ENCODE measurements around the gene TUBD1. TPM values are rescaled to one million over a fixed set of nuclear protein-coding genes. Genes with fewer than 3 reads are reported as not detected.
"Not testable (repeated sequence)": the region's sequence is repeated elsewhere in the genome, so short reads cannot be mapped to it uniquely, and the experiment has no call there.

The TUBD1 gene
- total RNA-seq, 1 donor from 2014 or later, result 5.9 TPM

GRCh38 chr17:59837308-59838051, 55.3 kb downstream of the TUBD1 start:
- no peak for TF ChIP-seq CTCF (IDR thresholded peaks at IDR 0.05; ENCODE audit: insufficient read depth, low read length, poor library complexity, severe bottlenecking)
- peaks cover 4% of the 10 kb centered on the region for H3K36me3 ChIP-seq (ENCODE audit: control insufficient read depth, insufficient read depth, low read length)
- H3K4me3 ChIP-seq (ENCODE audit: low read depth, low read length), result peak overlapping the region; percentile 64
- DNase-seq (ENCODE audit: low read depth), result peak; percentile 100
- H3K27me3 ChIP-seq (ENCODE audit: control insufficient read depth, insufficient read depth, low read length), result no peaks in the 10 kb centered on the region

DNA sequence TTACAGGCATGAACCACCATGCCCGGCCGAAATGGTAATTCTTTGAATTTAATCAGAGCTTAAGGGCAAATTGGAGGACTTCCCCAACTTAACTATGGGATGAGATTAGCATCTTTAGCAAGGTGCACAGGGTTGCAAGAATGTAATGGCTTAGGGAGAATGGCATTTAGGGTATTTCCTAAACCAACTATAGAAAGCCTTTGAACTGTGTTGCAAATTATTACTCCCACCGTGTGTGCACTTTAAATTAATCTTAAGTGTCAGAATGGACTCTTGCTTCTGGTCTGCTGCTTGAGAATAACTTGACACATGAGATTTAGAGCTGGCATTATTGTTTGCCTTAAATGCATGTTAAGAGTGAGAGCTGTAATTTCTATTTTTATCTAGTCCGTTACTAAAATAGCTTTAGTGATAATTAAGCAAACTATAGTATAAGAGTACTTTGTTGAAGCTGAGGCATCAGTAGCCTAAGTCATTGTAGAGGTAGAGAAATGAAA, 59.8 kb downstream of the TUBD1 start:
- DNase-seq (ENCODE audit: low read depth), result no peak
- Histone ChIP-seq H3K4me3 (ENCODE audit: low read depth, low read length) (no peak overlapping the region), H3K27me3 (ENCODE audit: control insufficient read depth, insufficient read depth, low read length) (no peaks in the 10 kb centered on the region), H3K36me3 (ENCODE audit: control insufficient read depth, insufficient read depth, low read length) (no peaks in the 10 kb centered on the region)
- TF ChIP-seq CTCF (IDR thresholded peaks at IDR 0.05; ENCODE audit: insufficient read depth, low read length, poor library complexity, severe bottlenecking), result no peak

DNA sequence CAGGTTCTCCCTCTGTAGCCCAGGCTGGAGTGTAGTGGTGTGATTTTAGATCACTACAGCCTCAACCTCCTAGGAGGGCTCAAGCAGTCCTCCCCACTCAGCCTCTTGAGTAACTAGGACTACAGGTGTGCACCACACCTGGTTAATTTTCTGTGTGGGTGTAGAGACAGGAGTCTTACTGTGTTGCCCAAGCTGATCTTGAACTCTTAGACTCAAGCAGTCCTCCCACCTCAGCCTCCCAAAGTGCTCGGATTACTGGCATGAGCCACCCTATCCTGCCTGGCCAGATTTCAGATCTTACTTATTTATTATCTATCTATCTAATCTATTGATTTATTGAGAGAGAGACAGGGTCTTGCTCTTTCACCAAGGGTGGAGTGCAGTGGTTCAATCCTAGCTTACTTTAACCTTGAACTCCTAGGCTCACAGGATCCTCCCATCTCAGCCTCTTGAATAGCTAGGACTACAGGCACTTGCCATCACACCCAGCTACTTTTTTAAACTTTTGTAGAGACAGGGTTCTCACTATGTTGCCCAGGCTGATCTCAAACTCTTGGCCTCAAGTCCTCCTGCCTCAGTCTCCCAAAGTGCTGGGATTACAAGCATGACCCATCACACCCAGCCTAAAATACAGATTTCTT, 61.8 kb downstream of the TUBD1 start:
- no peak for DNase-seq (ENCODE audit: low read depth)
- no peaks in the 10 kb centered on the region for H3K36me3 ChIP-seq (ENCODE audit: control insufficient read depth, insufficient read depth, low read length)
- no peaks in the 10 kb centered on the region for H3K27me3 ChIP-seq (ENCODE audit: control insufficient read depth, insufficient read depth, low read length)
- H3K4me3 ChIP-seq (ENCODE audit: low read depth, low read length), result no peak overlapping the region
- no peak for TF ChIP-seq CTCF (IDR thresholded peaks at IDR 0.05; ENCODE audit: insufficient read depth, low read length, poor library complexity, severe bottlenecking)

- Histone ChIP-seq H3K4me3 (ENCODE audit: low read depth, low read length) (peak overlapping the region; percentile 21), H3K36me3 (ENCODE audit: control insufficient read depth, insufficient read depth, low read length) (no peaks in the 10 kb centered on the region), H3K27me3 (ENCODE audit: control insufficient read depth, insufficient read depth, low read length) (no peaks in the 10 kb centered on the region)
- no peak for DNase-seq (ENCODE audit: low read depth)
- no peak for TF ChIP-seq CTCF (IDR thresholded peaks at IDR 0.05; ENCODE audit: insufficient read depth, low read length, poor library complexity, severe bottlenecking)
Observed at GRCh38 chr17:59830007-59830630, 62.6 kb downstream of the TUBD1 start.

DNA sequence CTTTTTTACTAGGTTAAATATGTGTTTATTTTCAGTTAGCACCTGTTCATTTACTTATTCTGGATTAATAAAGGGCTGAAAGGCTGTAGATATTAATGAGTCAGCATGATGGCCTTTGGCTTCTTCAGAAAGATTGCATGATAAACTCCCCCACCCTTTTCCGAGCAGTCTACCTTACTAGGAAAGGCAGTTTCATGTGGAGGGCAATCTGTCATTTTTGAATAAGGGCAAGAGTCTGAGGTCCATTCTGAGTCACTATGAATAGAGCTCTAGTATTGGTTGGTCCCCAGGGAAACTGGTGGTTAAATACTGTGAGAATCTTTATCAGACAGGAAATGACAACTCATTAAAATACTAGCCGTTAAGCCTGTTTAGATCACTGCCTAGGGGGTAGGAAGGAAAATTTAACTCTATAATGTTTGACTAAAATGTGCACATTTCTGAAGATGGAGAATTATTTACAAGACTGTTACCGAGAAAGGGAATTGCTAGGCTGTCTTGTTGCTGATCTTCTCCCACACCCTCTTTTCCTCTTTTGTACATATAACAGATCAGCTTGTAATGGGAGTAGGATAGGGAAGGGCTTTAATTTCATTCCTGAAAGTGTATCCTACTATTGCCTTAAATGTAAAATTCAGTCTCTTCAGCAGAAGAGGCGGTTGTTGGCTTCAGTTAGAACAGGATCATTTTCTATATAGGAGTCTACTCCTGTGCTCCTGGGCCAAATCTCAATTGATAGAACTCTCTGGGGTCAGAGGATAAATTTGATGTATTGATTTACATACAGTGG, 63.3 kb downstream of the TUBD1 start:
- Histone ChIP-seq H3K36me3 (ENCODE audit: control insufficient read depth, insufficient read depth, low read length) (no peaks in the 10 kb centered on the region), H3K4me3 (ENCODE audit: low read depth, low read length) (peak overlapping the region; percentile 21), H3K27me3 (ENCODE audit: control insufficient read depth, insufficient read depth, low read length) (no peaks in the 10 kb centered on the region)
- no peak for TF ChIP-seq CTCF (IDR thresholded peaks at IDR 0.05; ENCODE audit: insufficient read depth, low read length, poor library complexity, severe bottlenecking)
- DNase-seq (ENCODE audit: low read depth), result peak; percentile 98

DNA sequence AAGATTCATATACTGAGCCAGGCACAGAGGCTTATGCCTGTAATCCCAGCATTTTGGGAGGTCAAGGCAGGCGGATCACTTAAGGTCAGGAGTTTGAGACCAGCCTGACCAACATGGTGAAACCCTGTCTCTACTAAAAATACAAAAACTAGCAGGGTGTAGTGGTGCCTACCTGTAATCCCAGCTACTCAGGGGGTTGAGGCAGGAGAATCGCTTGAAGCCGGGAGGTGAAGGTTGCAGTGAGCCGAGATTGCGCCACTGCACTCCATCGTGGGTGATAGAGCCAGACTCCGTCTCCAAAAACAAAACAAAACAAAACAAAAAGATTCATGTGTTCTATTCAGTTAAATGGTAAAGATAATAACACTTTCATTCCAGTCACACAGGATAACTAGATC, 63.9 kb downstream of the TUBD1 start:
- not testable (repeated sequence) for DNase-seq (ENCODE audit: low read depth); H3K36me3 ChIP-seq (ENCODE audit: control insufficient read depth, insufficient read depth, low read length); H3K27me3 ChIP-seq (ENCODE audit: control insufficient read depth, insufficient read depth, low read length)
- H3K4me3 ChIP-seq (ENCODE audit: low read depth, low read length), result peak overlapping the region; percentile 3

Data from kidney epithelial cell (primary cell).